Heart left ventricle (tissue), 16 donors: ENCODE results near the gene DLGAP1. TPM values are rescaled to one million over a fixed set of nuclear protein-coding genes. Genes with fewer than 3 reads are reported as not detected.

Source experiments
- ATAC-seq, 4 donors: fragments of 200-7000 bp; cut with Tn5 transposase; one replicate each; pipeline ENCODE4 v1.9.1; 2020 to 2022; ENCODE audit warnings: moderate library complexity in 4 of 4, mild to moderate bottlenecking in 3 of 4, moderate number of reproducible peaks in 1 of 4
- DNase-seq, 5 donors: peaks; one replicate each; pipeline ENCODE4 v3.0.0-alpha.2; 2020
- H3K27ac ChIP-seq, 12 donors: fragments of 200-600 bp; sonication (generic) in 4 of 12; one replicate each; pipeline versions ENCODE4 v1.5.0 to v1.8.0; 2016 to 2022; ENCODE audit warnings: mild to moderate bottlenecking in 2 of 12
- H3K27me3 ChIP-seq, 9 donors: fragments of 200-600 bp; sonication (generic) in 2 of 9; one replicate each; pipeline versions ENCODE4 v1.5.1 to v1.8.0; 2016 to 2022; ENCODE audit warnings: mild to moderate bottlenecking in 3 of 9
- H3K36me3 ChIP-seq, 9 donors: fragments of 200-600 bp; sonication (generic) in 2 of 9; one replicate each; pipeline versions ENCODE4 v1.5.0 to v1.8.0; 2018 to 2022; ENCODE audit warnings: mild to moderate bottlenecking in 2 of 9
- H3K4me1 ChIP-seq, 12 donors: fragments of 200-600 bp; sonication (generic) in 4 of 12; one replicate each; pipeline versions ENCODE4 v1.5.0 to v1.8.0; 2016 to 2022; ENCODE audit warnings: mild to moderate bottlenecking in 3 of 12
- H3K4me3 ChIP-seq, 12 donors: fragments of 200-600 bp; sonication (generic) in 4 of 12; one replicate each; pipeline versions ENCODE4 v1.5.0 to v1.8.0; 2017 to 2022; ENCODE audit warnings: mild to moderate bottlenecking in 9 of 12, moderate library complexity in 4 of 12
- H3K9me3 ChIP-seq, 12 donors: fragments of 200-600 bp; sonication (generic) in 4 of 12; one replicate each; pipeline versions ENCODE4 v1.5.0 to v1.8.0; 2016 to 2022; ENCODE audit warnings: mild to moderate bottlenecking in 1 of 12
- POLR2A ChIP-seq, 2 donors: fragments of 450-650 bp; IDR thresholded peaks; one replicate each; pipeline ENCODE4 v1.6.1; 2017; ENCODE audit warnings: antibody characterized with exemption in 2 of 2, mild to moderate bottlenecking in 2 of 2, moderate library complexity in 2 of 2
- WGBS, 4 donors: extraction: QIAGEN DNeasy Blood & Tissue Kit in 2 of 4; methylation state at CpG; one replicate each; pipeline versions ENCODE4 v1.1.5 to v1.1.7; 2013 to 2018; 5-methylcytosine and 5-hydroxymethylcytosine counted together
- intact Hi-C, 10 donors: fragments of 100-400 bp; cut with DNase I; formaldehyde crosslinking; loops; one replicate each; pipeline versions ENCODE4 v1.11.1 to v1.14.2; 2022
- polyA plus RNA-seq, 2 donors: library from polyadenylated mRNA; stranded (reverse); fragments of 200-250 nt; gene quantifications; one replicate each; pipeline ENCODE4 v1.2.3, GENCODE V29; 2013
- total RNA-seq, 9 donors: library from RNA; depleted of rRNA in 2 of 9; stranded (reverse); fragments of >200 nt in 2 of 9; fragmentation: NEBNext Ultra II Directional in 3 of 9; extraction: Animal tissue kit (Norgen Biotek cat#: 25700) in 3 of 9; gene quantifications; one replicate each; pipeline versions ENCODE4 v1.1.0 to v1.2.4, GENCODE V29; 2016 to 2023
- TF ChIP-seq, protein P1 (sequence below), 12 donors: fragments of 200-600 bp; sonication (generic) in 4 of 12; IDR thresholded peaks; one replicate each; pipeline versions ENCODE4 v1.5.0 to v1.8.0; 2018 to 2022; ENCODE audit warnings: antibody characterized with exemption in 12 of 12, mild to moderate bottlenecking in 5 of 12
- donor health status: ischemic (EF 13 %, LVEDD 7.1; RV severe dilation, severe dysfunction).
- donor health status: healthy with polysubstance abuse.
- donor health status: DM: no; HTN: yes; CAD: no.
- donor health status: DM: no; HTN: no; CAD: no.
- donor health status: ischemic (EF 25% LVEDD 6.9; RV normal size, moderate dysfunction).
- donor health status: ischemic (EF 25% LVEDD 5.7; RV mildly dilated, moderate dysfunction).
- donor health status: healthy.
- donor health status: DM: yes; HTN: yes; CAD: no.
- donor health status: ischemic (EF 35%, LVEDD 5.7; RV mildly dilated, moderate dysfunction).
- donor health status: nonischemic (EF 11% LVEDD 7.7; RV severe dilation, severe dysfunction).
- donor health status: DM: yes; HTN: yes; CAD: no.
- donor health status: PGD.
- donor health status: ischemic (EF 29% LVEDD 5.4; RV normal size, mild dysfunction).
- donor health status: nonischemic (EF 23%, LVEDD 6.1; RV moderate dilation, normal function).

Gene DLGAP1
- total and polyA plus RNA-seq, 11 donors, result 0.10 to 5.5 (median 0.40) TPM; not detected in 1

DNA sequence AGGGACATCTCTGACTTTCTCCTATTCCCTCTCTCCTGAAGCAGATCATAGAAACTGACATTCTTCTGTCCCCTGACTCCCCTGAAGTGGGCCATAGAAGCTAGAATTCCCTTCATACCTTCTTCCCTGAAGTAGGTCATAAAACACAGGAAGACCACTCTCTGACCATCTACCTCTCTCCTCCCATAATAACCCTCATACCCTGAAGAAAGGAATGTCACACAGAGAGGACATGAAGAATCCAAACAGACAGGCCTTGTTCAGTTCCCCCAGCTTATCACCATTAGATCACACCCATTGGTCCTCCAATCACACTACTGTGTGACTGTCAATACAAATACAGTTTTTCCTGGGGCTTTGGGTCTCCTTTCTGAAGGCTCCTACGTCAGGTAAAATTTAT is 347.1 kb downstream of the DLGAP1 start:
- no peak overlapping the region for H3K27ac ChIP-seq
- intact Hi-C loops, result loop anchor here in 7 of 10 donors (2.0 to 10.0 kb wide), 4 partner anchors 944 to 949 kb away; no protein-coding TSS in a partner anchor
- no peak for TF ChIP-seq POLR2A (IDR thresholded peaks at IDR 0.05)
- TF ChIP-seq, protein P1, sequence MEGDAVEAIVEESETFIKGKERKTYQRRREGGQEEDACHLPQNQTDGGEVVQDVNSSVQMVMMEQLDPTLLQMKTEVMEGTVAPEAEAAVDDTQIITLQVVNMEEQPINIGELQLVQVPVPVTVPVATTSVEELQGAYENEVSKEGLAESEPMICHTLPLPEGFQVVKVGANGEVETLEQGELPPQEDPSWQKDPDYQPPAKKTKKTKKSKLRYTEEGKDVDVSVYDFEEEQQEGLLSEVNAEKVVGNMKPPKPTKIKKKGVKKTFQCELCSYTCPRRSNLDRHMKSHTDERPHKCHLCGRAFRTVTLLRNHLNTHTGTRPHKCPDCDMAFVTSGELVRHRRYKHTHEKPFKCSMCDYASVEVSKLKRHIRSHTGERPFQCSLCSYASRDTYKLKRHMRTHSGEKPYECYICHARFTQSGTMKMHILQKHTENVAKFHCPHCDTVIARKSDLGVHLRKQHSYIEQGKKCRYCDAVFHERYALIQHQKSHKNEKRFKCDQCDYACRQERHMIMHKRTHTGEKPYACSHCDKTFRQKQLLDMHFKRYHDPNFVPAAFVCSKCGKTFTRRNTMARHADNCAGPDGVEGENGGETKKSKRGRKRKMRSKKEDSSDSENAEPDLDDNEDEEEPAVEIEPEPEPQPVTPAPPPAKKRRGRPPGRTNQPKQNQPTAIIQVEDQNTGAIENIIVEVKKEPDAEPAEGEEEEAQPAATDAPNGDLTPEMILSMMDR (IDR thresholded peaks at IDR 0.05), result no peak

DNA sequence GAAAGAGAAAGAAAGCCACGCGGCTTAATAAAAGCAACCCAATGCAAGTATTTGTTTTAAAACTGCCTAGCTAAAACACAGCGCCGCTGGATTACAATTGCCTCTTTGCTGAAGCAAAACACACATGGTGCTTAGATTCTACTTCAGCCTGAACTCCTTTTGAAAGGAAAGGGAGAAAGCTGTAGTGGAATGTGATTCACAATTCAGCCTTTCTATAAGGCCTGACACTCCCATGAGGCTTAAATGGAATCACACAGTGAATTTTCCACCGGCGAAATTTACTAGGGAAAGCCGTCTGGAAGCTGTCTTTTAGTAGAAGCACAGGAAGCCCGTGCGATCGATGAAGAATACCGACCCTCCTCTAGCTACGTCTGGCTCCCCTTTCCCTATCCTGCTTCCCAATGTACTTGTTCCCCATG is 348.0 kb downstream of the DLGAP1 start:
- Histone ChIP-seq H3K27me3 (no peaks in the 10 kb centered on the region), H3K4me1 (no peaks in the 10 kb centered on the region), H3K27ac (no peak overlapping the region), H3K4me3 (peak overlapping the region in 1 of 12 donors; percentile 8), H3K9me3 (no peaks in the 10 kb centered on the region), H3K36me3 (no peaks in the 10 kb centered on the region)
- no peak for DNase-seq
- no peak for ATAC-seq
- intact Hi-C loops, result loop anchor here in 7 of 10 donors (2.0 to 10.0 kb wide), 4 partner anchors 945 to 950 kb away; no protein-coding TSS in a partner anchor
- WGBS, 4 donors, result 66 to 81% (median 70%) methylated on average over 12 of the region's 12 CpGs
- no peak for TF ChIP-seq POLR2A (IDR thresholded peaks at IDR 0.05)
- TF ChIP-seq, protein P1 (IDR thresholded peaks at IDR 0.05), result no peak

More for the DNA sequence above, 347.1 kb downstream of the DLGAP1 start:
- ATAC-seq, result no peak
- Histone ChIP-seq H3K4me3 (no peak overlapping the region), H3K9me3 (no peaks in the 10 kb centered on the region), H3K4me1 (no peaks in the 10 kb centered on the region), H3K36me3 (no peaks in the 10 kb centered on the region), H3K27me3 (no peaks in the 10 kb centered on the region)
- DNase-seq, result no peak
- WGBS, 4 donors, result 43 to 89% (median 67%) methylated on average over 1 of the region's 1 CpG

GRCh38 chr18:4106407-4107033 is 348.6 kb downstream of the DLGAP1 start:
- no peak overlapping the region for H3K27ac ChIP-seq
- peak overlapping the region in 1 of 12 donors; percentile 8 for H3K4me3 ChIP-seq
- DNase-seq, result peak; percentile 29 to 62 (median 42)
- no peaks in the 10 kb centered on the region for H3K36me3 ChIP-seq
- 44 to 50% (median 44%) methylated on average over 13 of the region's 13 CpGs for WGBS, 4 donors
- H3K9me3 ChIP-seq, result no peaks in the 10 kb centered on the region
- TF ChIP-seq POLR2A (IDR thresholded peaks at IDR 0.05), result no peak
- TF ChIP-seq, protein P1 (IDR thresholded peaks at IDR 0.05), result peak; percentile 66 to 85 (median 74)
- no peaks in the 10 kb centered on the region for H3K4me1 ChIP-seq
- ATAC-seq, result peak in 1 of 4 donors; percentile 29
- H3K27me3 ChIP-seq, result no peaks in the 10 kb centered on the region
- intact Hi-C loops, result loop anchor here in 7 of 10 donors (2.0 to 10.0 kb wide), 4 partner anchors 946 to 951 kb away; no protein-coding TSS in a partner anchor

DNA sequence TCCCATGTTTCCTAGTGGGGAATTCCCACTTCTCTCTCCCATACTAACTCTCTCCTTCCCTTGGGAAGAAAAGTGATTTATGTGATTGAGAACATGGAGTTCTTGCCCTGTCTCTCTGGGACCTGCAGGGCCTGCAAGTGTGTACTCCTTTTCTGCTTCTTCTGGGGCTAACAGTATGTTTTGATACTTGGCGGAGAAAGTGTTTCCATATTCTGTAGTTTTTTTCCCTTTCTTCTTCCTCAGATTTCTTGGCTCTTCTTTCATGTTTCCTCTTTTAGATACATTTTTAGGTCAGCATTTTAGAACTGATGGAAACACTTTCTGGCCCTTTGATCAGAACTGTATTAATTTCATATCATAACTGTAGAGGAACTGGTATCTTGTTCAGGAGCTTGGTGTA is 352.2 kb downstream of the DLGAP1 start:
- no peak for TF ChIP-seq POLR2A (IDR thresholded peaks at IDR 0.05)
- TF ChIP-seq, protein P1 (IDR thresholded peaks at IDR 0.05), result no peak
- no peaks in the 10 kb centered on the region for H3K4me1 ChIP-seq
- DNase-seq, result no peak
- H3K27ac ChIP-seq, result no peak overlapping the region
- no peak overlapping the region for H3K4me3 ChIP-seq
- ATAC-seq, result no peak
- intact Hi-C loops, result loop anchor here in 4 of 10 donors (5.0 to 10.0 kb wide), 2 partner anchors 952 to 954 kb away; no protein-coding TSS in a partner anchor
- H3K9me3 ChIP-seq, result peaks cover 0 to 10% (median 0%) of the 10 kb centered on the region in 12 donors
- H3K27me3 ChIP-seq, result no peaks in the 10 kb centered on the region
- H3K36me3 ChIP-seq, result no peaks in the 10 kb centered on the region
- 83 to 90% (median 83%) methylated on average over 1 of the region's 1 CpG for WGBS, 4 donors
